B cell (primary cell): Measurements from ENCODE around the gene NODAL.

Source experiments
- EZH2 ChIP-seq: IDR thresholded peaks from 2 replicates; pipeline ENCODE4 v1.6.1; 2012; ENCODE audit warnings: borderline replicate concordance, low read depth, mild to moderate bottlenecking, moderate library complexity, low read length; ENCODE audit not compliant: insufficient read depth, poor library complexity, severe bottlenecking
- TF ChIP-seq, protein P1 (sequence below): fragments of 200-600 bp; IDR thresholded peaks from one replicate; pipeline ENCODE4 v1.8.0; 2022; ENCODE audit warnings: antibody characterized with exemption, mild to moderate bottlenecking

DNA sequence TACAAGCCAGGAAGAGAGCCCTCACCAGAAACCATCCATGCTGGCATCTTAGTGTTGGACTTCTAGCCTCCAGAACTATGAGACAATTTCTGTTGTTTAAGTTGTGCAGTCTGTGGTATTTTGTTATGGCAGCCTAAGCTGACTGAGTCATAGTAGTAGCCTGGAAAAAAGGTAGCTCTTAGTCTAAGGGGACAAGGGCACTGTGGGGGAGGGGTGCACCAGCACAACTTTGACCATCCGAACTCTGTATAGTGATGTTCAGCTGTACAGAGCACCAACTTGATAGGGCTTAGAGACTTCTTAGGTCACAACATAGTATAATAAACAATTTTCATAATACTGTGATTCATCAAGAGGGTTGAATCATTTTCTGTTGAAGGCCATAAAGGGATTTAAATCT is 23.3 kb downstream of the NODAL start:
- TF ChIP-seq, protein P1, sequence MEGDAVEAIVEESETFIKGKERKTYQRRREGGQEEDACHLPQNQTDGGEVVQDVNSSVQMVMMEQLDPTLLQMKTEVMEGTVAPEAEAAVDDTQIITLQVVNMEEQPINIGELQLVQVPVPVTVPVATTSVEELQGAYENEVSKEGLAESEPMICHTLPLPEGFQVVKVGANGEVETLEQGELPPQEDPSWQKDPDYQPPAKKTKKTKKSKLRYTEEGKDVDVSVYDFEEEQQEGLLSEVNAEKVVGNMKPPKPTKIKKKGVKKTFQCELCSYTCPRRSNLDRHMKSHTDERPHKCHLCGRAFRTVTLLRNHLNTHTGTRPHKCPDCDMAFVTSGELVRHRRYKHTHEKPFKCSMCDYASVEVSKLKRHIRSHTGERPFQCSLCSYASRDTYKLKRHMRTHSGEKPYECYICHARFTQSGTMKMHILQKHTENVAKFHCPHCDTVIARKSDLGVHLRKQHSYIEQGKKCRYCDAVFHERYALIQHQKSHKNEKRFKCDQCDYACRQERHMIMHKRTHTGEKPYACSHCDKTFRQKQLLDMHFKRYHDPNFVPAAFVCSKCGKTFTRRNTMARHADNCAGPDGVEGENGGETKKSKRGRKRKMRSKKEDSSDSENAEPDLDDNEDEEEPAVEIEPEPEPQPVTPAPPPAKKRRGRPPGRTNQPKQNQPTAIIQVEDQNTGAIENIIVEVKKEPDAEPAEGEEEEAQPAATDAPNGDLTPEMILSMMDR: no peak
- TF ChIP-seq EZH2: no peak
